ENCODE data around the gene PDE9A. TPM values are rescaled to one million over a fixed set of nuclear protein-coding genes. Genes with fewer than 3 reads are reported as not detected.

The PDE9A gene
- total RNA-seq, 1 donor = 9.5 TPM

- TF ChIP-seq CTCF (IDR thresholded peaks at IDR 0.05; ENCODE audit: insufficient read depth, low read depth, low read length) = no peak
- no peak overlapping the region for H3K4me3 ChIP-seq (ENCODE audit: low read depth, low read length)
- no peak for DNase-seq (ENCODE audit: low read depth)
Measured at GRCh38 chr21:42755031-42755665, 101.7 kb downstream of the PDE9A start.

DNA sequence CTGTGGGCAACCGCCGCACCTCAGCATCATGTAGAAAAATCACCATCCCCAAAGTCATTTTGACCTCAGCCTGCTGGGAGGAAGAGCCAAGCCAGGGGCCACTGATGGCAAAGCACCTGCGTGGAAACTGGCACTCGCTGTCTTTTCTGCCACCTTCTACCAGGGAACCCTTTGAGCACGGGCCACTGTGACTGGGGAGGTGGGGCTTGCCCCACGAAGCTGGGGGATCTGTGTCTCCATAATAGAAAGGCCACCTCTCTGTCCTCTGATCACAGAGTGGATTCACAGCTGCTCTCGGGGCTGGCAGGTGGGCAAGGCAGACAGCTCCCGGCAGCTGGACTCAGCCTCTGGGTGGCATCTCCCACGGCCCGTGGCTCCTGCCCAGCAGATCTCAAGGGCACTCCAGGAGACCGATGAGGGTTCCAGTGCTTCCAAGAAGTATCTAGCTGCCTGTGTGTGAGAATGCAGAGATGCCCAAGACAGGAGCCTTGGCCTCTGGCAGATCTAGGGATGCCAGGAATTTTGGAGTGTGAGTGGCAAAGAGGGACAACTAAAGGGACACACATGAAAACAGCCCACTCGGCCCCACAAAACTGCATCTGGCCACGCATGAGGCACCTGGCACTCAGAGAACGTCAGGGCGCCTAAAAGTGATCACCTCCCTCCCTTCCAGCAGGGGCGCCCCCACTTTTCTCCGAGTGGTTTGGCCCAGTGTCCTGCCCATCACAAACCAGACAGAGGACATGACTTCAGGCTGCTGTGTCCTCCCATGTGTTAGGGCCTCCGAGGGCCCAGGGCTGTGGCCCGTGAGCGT, 102.6 kb downstream of the PDE9A start:
- no peak for DNase-seq (ENCODE audit: low read depth)
- no peak for TF ChIP-seq CTCF (IDR thresholded peaks at IDR 0.05; ENCODE audit: insufficient read depth, low read depth, low read length)
- H3K4me3 ChIP-seq (ENCODE audit: low read depth, low read length) = no peak overlapping the region

GRCh38 chr21:42756580-42757250, 103.3 kb downstream of the PDE9A start:
- no peak overlapping the region for H3K4me3 ChIP-seq (ENCODE audit: low read depth, low read length)
- TF ChIP-seq CTCF (IDR thresholded peaks at IDR 0.05; ENCODE audit: insufficient read depth, low read depth, low read length) = no peak
- DNase-seq (ENCODE audit: low read depth) = no peak

- no peak for TF ChIP-seq CTCF (IDR thresholded peaks at IDR 0.05; ENCODE audit: insufficient read depth, low read depth, low read length)
- DNase-seq (ENCODE audit: low read depth) = no peak
- no peak overlapping the region for H3K4me3 ChIP-seq (ENCODE audit: low read depth, low read length)
Measured at GRCh38 chr21:42757422-42757821, 104.0 kb downstream of the PDE9A start.

GRCh38 chr21:42757826-42758655, 104.6 kb downstream of the PDE9A start:
- H3K4me3 ChIP-seq (ENCODE audit: low read depth, low read length) = no peak overlapping the region
- DNase-seq (ENCODE audit: low read depth) = no peak
- TF ChIP-seq CTCF (IDR thresholded peaks at IDR 0.05; ENCODE audit: insufficient read depth, low read depth, low read length) = no peak
